ENCODE measurements around the gene MAD1L1. TPM values are rescaled to one million over a fixed set of nuclear protein-coding genes. Genes with fewer than 3 reads are reported as not detected.
"Not testable (repeated sequence)": the region's sequence is repeated elsewhere in the genome, so short reads cannot be mapped to it uniquely, and the experiment has no call there.

MAD1L1 gene
- total RNA-seq, 4 donors from 2014 or later = 22.3 to 56.6 (median 35.0) TPM

DNA sequence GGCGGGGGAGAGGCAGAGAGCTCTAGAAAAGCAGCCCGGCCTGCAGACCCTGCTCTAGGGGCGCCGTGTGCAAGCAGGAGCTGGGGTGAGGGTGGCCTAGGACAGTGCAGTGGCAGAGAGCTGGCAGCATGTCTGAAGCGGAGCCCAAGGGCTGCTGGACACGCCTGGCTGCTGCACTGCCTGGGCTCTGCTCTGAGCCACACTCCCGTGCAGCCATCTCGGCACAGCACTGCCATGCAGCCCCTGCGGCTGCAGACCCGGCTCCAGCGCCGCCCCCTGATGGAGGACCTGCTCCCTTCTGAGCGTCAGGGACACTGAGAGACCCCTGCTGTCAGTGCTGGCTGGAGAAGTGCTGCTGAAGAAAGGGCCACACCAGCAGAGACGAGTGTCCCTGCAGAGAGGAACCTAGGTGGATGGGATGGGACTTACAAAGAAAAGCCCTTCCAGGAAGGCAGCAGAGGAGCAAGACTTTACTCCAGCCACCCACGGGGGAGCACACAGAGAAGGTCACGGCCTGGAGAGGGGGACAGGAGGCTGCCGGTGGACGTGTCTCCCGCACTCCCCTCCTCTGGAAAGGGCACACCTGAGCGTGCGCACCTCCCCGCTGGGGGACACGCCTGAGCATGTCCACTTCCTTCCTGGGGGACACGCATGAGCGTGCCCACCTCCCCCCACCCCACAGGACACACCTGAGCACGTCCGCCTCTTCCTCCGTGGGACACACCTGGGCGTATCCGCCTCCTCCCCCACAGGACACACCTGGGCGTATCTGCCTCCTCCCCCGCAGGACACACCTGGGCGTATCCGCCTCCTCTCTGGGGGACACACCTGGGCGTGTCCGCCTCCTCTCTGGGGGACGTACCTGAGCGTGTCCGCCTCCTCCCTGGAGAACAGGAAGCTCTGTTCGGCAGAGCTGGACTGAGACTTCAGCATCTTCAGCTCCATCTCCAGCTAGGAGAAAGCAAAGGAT is 252.9 kb downstream of the MAD1L1 start:
- H3K27me3 ChIP-seq = no peaks in the 10 kb centered on the region
- H3K4me1 ChIP-seq = no peaks in the 10 kb centered on the region
- 95% methylated on average over 7 of the region's 40 CpGs; no CpG with 5 or more reads in 1 of the 2 donors for WGBS, 2 donors (ENCODE audit: low coverage in 1 of 2)
- H3K4me3 ChIP-seq = no peak overlapping the region
- TF ChIP-seq EP300 (IDR thresholded peaks at IDR 0.05) = no peak
- TF ChIP-seq POLR2A (IDR thresholded peaks at IDR 0.05) = no peak
- no peak for TF ChIP-seq POLR2AphosphoS5 (IDR thresholded peaks at IDR 0.05)
- TF ChIP-seq CTCF (IDR thresholded peaks at IDR 0.05) = no peak
- ATAC-seq = no peak
- H3K27ac ChIP-seq = no peak overlapping the region
- peaks cover 0 to 55% of the 10 kb centered on the region in 2 donors for H3K36me3 ChIP-seq
- H3K9me3 ChIP-seq = no peaks in the 10 kb centered on the region

DNA sequence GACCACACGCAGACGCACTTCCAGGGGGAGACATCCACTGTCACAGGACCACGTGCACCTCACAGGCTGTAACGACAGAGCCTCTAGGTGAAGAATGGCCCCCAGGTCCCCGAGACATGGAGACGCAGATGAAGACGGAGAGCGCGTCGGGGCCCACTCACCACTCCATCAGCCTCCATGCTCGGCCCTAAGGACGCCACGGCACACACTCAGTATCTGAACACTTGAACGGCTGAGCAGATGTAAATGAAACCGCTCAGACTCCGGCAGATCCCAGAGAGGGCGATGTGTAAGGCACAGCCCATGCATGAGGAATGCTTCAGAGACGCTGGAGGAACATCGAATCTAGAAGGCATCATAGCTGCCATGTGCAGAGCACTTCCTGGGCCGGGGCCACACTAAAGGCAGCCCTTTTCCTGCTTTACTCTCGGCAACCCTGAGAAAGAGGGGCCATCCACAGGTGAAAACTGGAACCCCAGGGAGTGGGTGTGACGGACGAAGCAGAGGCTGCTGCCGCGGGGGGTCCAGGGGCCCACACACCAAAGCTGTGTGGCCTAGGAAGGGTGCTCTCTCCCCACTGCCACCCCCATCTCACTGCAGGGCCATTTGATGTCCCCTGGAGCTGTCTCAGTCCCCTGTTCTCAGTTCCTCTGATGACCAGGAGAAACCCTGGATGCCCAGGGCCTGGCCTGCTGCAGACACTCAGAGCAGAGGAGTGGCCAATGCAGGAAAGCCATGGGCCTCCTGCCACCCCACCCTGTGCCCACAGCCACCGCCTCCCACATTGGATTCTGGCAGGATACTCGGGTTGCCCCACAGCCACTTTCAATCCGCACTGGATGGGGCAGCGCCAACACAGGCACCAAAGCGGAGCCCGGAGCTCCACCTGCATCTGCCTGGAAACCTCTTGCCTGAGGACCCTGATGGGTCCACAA is 253.8 kb downstream of the MAD1L1 start:
- Histone ChIP-seq H3K9me3 (no peaks in the 10 kb centered on the region), H3K27ac (no peak overlapping the region), H3K4me3 (no peak overlapping the region), H3K27me3 (no peaks in the 10 kb centered on the region), H3K4me1 (no peaks in the 10 kb centered on the region), H3K36me3 (peaks cover 0 to 55% of the 10 kb centered on the region in 2 donors)
- no peak for ATAC-seq
- WGBS, 2 donors (ENCODE audit: low coverage in 1 of 2) = 97 to 100% methylated on average over 4 to 5 of the region's 31 CpGs
- no peak for TF ChIP-seq CTCF (IDR thresholded peaks at IDR 0.05)
- no peak for TF ChIP-seq POLR2A (IDR thresholded peaks at IDR 0.05)
- no peak for TF ChIP-seq EP300 (IDR thresholded peaks at IDR 0.05)
- no peak for TF ChIP-seq POLR2AphosphoS5 (IDR thresholded peaks at IDR 0.05)

DNA sequence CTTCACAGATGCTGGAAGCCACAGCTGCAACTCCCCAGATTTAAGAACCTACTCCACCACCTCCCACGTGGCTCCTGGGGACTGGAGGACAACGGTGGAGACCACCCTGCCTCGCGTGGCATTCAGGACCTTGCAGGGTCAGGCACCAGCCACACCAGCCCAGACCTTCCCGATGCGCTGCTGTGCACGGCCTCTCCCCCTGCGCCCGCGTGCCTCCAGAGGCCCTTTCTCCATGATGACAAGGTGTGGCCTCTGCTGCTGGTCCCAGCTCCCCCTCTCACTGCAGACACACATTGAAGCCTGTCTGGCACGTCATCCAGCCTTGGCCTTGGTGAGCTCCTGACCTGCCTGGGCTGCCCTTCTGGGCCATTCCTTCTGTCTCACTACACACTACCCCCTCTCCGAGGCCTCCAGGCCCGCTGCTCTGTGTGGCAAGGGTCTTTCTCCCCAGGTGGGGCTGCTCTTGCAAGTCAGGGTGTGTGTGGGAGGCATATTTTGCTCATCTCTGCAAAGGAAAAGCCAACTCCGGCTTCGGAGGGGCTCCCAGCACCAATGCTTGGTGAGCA is 254.8 kb downstream of the MAD1L1 start:
- H3K27ac ChIP-seq = no peak overlapping the region
- H3K4me1 ChIP-seq = no peaks in the 10 kb centered on the region
- 90% methylated on average over 2 of the region's 15 CpGs; no CpG with 5 or more reads in 1 of the 2 donors for WGBS, 2 donors (ENCODE audit: low coverage in 1 of 2)
- TF ChIP-seq POLR2A (IDR thresholded peaks at IDR 0.05) (no peak), EP300 (IDR thresholded peaks at IDR 0.05) (no peak), CTCF (IDR thresholded peaks at IDR 0.05) (no peak), POLR2AphosphoS5 (IDR thresholded peaks at IDR 0.05) (no peak)
- ATAC-seq = no peak
- peaks cover 0 to 64% of the 10 kb centered on the region in 2 donors for H3K36me3 ChIP-seq
- no peaks in the 10 kb centered on the region for H3K27me3 ChIP-seq
- no peaks in the 10 kb centered on the region for H3K9me3 ChIP-seq
- no peak overlapping the region for H3K4me3 ChIP-seq

- ATAC-seq = no peak
- Histone ChIP-seq H3K4me1 (no peaks in the 10 kb centered on the region), H3K27ac (no peak overlapping the region), H3K9me3 (no peaks in the 10 kb centered on the region), H3K27me3 (no peaks in the 10 kb centered on the region), H3K4me3 (no peak overlapping the region), H3K36me3 (peaks cover 0 to 64% of the 10 kb centered on the region in 2 donors)
- WGBS, 2 donors (ENCODE audit: low coverage in 1 of 2) = 67 to 100% methylated on average over 1 to 3 of the region's 44 CpGs
- TF ChIP-seq CTCF (IDR thresholded peaks at IDR 0.05) = no peak
- TF ChIP-seq EP300 (IDR thresholded peaks at IDR 0.05) = no peak
- TF ChIP-seq POLR2A (IDR thresholded peaks at IDR 0.05) = no peak
- no peak for TF ChIP-seq POLR2AphosphoS5 (IDR thresholded peaks at IDR 0.05)
Observed at GRCh38 chr7:1977059-1977875, 255.5 kb downstream of the MAD1L1 start.

DNA sequence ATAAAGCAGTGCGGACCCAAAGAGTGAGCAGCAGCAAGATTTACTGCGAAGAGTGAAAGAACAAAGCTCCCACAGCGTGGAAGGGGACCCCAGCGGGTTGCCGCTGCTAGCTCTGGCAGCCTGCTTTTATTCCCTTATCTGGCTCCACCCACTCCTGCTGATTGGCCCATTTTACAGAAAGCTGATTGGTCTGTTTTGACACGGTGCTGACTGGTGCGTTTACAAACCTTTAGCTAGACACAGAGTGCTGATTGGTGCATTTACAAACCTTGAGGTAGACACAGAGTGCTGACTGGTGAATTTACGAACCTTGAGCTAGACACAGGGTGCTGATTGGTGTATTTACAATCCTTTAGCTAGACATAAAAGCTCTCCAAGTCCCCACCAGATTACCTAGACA is 256.2 kb downstream of the MAD1L1 start:
- 97 to 100% methylated on average over 2 to 6 of the region's 8 CpGs for WGBS, 2 donors (ENCODE audit: low coverage in 1 of 2)
- ATAC-seq, H3K9me3 ChIP-seq, H3K27ac ChIP-seq, H3K4me3 ChIP-seq, H3K27me3 ChIP-seq, H3K4me1 ChIP-seq: not testable (repeated sequence)
- peaks cover 0 to 64% of the 10 kb centered on the region in 2 donors for H3K36me3 ChIP-seq
